ENCODE data around the gene DNM3. TPM values are rescaled to one million over a fixed set of nuclear protein-coding genes. Genes with fewer than 3 reads are reported as not detected.
"Not testable (repeated sequence)": the region's sequence is repeated elsewhere in the genome, so short reads cannot be mapped to it uniquely, and the experiment has no call there.

Gene DNM3
- total RNA-seq, 6 experiments from 2014 or later: 0.25 to 0.73 (median 0.39) TPM

GRCh38 chr1:172069051-172069450 lies 227.8 kb downstream of the DNM3 start:
- Mint-ChIP-seq H3K27ac (no peak overlapping the region), H3K4me3 (no peak overlapping the region), H3K36me3 (ENCODE audit: low read depth) (no peaks in the 10 kb centered on the region), H3K27me3 (ENCODE audit: insufficient read depth) (no peaks in the 10 kb centered on the region; the same call in 1 of the 2 replicates), H3K4me1 (ENCODE audit: low read depth) (peaks cover 6% of the 10 kb centered on the region; the same call in 1 of the 2 replicates), H3K9me3 (no peaks in the 10 kb centered on the region)
- TF ChIP-seq, protein P1, sequence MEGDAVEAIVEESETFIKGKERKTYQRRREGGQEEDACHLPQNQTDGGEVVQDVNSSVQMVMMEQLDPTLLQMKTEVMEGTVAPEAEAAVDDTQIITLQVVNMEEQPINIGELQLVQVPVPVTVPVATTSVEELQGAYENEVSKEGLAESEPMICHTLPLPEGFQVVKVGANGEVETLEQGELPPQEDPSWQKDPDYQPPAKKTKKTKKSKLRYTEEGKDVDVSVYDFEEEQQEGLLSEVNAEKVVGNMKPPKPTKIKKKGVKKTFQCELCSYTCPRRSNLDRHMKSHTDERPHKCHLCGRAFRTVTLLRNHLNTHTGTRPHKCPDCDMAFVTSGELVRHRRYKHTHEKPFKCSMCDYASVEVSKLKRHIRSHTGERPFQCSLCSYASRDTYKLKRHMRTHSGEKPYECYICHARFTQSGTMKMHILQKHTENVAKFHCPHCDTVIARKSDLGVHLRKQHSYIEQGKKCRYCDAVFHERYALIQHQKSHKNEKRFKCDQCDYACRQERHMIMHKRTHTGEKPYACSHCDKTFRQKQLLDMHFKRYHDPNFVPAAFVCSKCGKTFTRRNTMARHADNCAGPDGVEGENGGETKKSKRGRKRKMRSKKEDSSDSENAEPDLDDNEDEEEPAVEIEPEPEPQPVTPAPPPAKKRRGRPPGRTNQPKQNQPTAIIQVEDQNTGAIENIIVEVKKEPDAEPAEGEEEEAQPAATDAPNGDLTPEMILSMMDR (IDR thresholded peaks at IDR 0.05): no peak
- no peak for DNase-seq

GRCh38 chr1:172069534-172069933 lies 228.2 kb downstream of the DNM3 start:
- no peak for DNase-seq
- TF ChIP-seq, protein P1 (IDR thresholded peaks at IDR 0.05): no peak
- Mint-ChIP-seq H3K4me1 (ENCODE audit: low read depth) (peaks cover 6% of the 10 kb centered on the region; the same call in 1 of the 2 replicates), H3K36me3 (ENCODE audit: low read depth) (no peaks in the 10 kb centered on the region), H3K27ac (no peak overlapping the region), H3K27me3 (ENCODE audit: insufficient read depth) (no peaks in the 10 kb centered on the region; the same call in 1 of the 2 replicates), H3K4me3 (no peak overlapping the region), H3K9me3 (no peaks in the 10 kb centered on the region)

DNA sequence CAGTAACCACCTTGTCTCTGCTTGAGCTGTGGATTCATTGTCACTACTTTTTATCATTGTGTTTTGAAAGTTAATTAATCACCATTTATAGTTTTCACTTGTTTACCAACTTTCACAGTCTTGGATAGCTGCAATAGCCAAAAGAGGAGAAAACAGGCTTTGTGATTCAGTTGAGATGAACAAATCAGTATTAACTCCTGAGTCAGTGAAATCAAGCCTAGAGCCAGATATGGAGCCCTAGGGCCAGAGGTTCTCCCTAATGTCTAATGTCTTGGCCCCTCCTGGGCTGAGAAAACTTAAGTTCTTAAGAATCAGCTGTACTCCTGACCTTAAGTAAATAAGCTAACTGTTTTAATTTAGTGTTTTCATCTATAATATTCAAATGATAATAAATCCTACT lies 228.8 kb downstream of the DNM3 start:
- TF ChIP-seq, protein P1 (IDR thresholded peaks at IDR 0.05): no peak
- Mint-ChIP-seq H3K4me1 (ENCODE audit: low read depth) (peaks cover 6% of the 10 kb centered on the region; the same call in 1 of the 2 replicates), H3K9me3 (no peaks in the 10 kb centered on the region), H3K4me3 (no peak overlapping the region), H3K27ac (no peak overlapping the region), H3K36me3 (ENCODE audit: low read depth) (no peaks in the 10 kb centered on the region), H3K27me3 (ENCODE audit: insufficient read depth) (no peaks in the 10 kb centered on the region; the same call in 1 of the 2 replicates)
- no peak for DNase-seq

- no peaks in the 10 kb centered on the region for H3K9me3 Mint-ChIP-seq
- H3K4me3 Mint-ChIP-seq: no peak overlapping the region
- no peak overlapping the region for H3K27ac Mint-ChIP-seq
- no peak for DNase-seq
- no peaks in the 10 kb centered on the region; the same call in 1 of the 2 replicates for H3K27me3 Mint-ChIP-seq (ENCODE audit: insufficient read depth)
- no peaks in the 10 kb centered on the region for H3K36me3 Mint-ChIP-seq (ENCODE audit: low read depth)
- TF ChIP-seq, protein P1 (IDR thresholded peaks at IDR 0.05): no peak
- peaks cover 6% of the 10 kb centered on the region; the same call in 1 of the 2 replicates for H3K4me1 Mint-ChIP-seq (ENCODE audit: low read depth)
Measured at GRCh38 chr1:172071746-172072145, 230.4 kb downstream of the DNM3 start.

GRCh38 chr1:172079859-172080258 lies 238.6 kb downstream of the DNM3 start:
- not testable (repeated sequence) for H3K36me3 Mint-ChIP-seq (ENCODE audit: low read depth); H3K4me3 Mint-ChIP-seq; H3K4me1 Mint-ChIP-seq (ENCODE audit: low read depth); H3K27me3 Mint-ChIP-seq (ENCODE audit: insufficient read depth); H3K9me3 Mint-ChIP-seq; H3K27ac Mint-ChIP-seq; DNase-seq

DNA sequence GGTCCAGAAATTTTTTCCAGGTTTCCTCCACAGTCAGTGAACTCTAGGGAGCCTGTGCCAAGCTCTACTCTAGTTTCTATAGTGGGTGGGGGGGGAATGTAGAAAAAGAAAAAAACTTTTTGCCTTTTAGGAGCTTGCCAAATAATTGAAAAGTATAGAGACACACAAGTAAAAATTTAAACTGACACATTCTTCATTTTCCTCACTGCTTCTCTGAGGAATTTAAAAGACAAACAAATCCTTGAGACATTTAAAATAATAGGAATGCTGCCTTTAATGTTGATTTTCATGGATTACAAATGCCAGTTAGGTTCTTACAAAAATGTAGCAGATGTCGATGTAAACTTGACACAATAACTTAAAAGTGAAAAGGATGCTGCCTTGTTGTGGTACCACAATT lies 241.9 kb downstream of the DNM3 start:
- Mint-ChIP-seq H3K36me3 (ENCODE audit: low read depth) (no peaks in the 10 kb centered on the region), H3K27me3 (ENCODE audit: insufficient read depth) (no peaks in the 10 kb centered on the region; the same call in 1 of the 2 replicates), H3K27ac (no peak overlapping the region), H3K4me1 (ENCODE audit: low read depth) (peaks cover 7% of the 10 kb centered on the region; the same call in 1 of the 2 replicates), H3K4me3 (no peak overlapping the region), H3K9me3 (no peaks in the 10 kb centered on the region)
- no peak for DNase-seq
- TF ChIP-seq, protein P1 (IDR thresholded peaks at IDR 0.05): no peak

All from HFFc6 (cell line).